ENCODE results near the gene AFF1.

The AFF1 gene, protein sequence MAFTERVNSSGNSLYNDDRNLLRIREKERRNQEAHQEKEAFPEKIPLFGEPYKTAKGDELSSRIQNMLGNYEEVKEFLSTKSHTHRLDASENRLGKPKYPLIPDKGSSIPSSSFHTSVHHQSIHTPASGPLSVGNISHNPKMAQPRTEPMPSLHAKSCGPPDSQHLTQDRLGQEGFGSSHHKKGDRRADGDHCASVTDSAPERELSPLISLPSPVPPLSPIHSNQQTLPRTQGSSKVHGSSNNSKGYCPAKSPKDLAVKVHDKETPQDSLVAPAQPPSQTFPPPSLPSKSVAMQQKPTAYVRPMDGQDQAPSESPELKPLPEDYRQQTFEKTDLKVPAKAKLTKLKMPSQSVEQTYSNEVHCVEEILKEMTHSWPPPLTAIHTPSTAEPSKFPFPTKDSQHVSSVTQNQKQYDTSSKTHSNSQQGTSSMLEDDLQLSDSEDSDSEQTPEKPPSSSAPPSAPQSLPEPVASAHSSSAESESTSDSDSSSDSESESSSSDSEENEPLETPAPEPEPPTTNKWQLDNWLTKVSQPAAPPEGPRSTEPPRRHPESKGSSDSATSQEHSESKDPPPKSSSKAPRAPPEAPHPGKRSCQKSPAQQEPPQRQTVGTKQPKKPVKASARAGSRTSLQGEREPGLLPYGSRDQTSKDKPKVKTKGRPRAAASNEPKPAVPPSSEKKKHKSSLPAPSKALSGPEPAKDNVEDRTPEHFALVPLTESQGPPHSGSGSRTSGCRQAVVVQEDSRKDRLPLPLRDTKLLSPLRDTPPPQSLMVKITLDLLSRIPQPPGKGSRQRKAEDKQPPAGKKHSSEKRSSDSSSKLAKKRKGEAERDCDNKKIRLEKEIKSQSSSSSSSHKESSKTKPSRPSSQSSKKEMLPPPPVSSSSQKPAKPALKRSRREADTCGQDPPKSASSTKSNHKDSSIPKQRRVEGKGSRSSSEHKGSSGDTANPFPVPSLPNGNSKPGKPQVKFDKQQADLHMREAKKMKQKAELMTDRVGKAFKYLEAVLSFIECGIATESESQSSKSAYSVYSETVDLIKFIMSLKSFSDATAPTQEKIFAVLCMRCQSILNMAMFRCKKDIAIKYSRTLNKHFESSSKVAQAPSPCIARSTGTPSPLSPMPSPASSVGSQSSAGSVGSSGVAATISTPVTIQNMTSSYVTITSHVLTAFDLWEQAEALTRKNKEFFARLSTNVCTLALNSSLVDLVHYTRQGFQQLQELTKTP

DNA sequence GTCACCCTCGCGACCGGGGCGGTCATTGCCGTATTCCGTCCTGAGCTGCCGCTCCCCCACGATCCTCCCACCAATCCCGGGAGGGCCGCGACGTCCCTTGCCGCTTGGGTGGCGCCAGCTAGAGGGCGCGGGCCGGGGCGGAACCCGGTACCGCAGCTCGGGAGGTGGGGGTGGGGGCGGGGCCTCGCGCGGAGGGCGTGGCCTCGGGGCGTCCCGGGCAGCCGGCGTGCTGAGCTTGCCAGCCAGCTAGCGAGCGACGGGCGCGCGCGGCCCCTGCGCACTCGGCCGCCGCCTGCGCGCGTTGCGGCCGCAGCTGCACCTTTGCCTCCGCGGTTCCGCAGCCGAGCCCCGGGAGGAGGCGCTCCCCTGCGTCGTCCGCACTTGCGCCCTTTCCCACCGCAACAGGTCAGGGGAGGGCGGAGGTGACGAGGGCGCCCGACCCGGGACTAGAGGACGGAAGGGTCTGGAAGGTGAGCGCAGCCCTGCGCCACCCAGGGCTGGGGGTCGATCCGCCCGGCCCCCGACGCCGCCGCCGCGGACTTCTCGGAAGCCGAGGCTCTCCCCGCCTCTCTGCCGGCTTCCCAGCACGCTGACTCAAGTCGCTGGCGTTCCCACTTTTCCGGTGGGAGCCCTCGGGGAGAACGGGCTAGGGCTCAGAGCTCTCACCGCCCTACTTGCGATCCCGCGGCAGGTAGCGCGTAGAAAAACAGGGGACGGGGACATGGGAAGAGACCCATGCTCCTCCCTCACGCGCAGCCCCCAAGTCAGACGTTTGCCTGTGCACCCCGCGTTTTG lies at the start of gene AFF1:
AFF1 (plus strand) TSS at position 241 of the 795 bp plus-strand sequence. CDS start 13,523 bp downstream, outside the sequence.
- DNase-seq (ENCODE audit: low read depth in 2 of 2) = peak; percentile 83

DNA sequence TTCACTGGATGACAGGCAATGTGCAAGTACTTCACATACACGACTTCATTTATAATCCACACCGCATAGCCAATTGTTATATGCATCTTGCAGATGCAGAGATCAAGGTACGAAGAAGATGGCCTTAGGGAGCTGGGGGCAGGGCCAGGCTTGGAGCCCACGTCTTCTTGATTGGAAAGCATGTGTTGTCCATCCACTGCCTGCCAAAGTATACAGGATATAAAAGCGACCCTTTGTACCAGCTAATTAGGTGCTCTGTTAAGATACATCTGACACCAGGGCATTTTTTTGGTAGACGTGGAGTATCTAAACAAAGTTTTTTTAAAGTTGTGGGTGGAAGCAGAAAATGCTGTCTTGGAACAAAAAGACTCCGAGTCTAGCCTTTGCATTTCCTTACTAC lies 44.0 kb upstream of the AFF1 start:
- no peak for DNase-seq (ENCODE audit: low read depth in 2 of 2)

DNA sequence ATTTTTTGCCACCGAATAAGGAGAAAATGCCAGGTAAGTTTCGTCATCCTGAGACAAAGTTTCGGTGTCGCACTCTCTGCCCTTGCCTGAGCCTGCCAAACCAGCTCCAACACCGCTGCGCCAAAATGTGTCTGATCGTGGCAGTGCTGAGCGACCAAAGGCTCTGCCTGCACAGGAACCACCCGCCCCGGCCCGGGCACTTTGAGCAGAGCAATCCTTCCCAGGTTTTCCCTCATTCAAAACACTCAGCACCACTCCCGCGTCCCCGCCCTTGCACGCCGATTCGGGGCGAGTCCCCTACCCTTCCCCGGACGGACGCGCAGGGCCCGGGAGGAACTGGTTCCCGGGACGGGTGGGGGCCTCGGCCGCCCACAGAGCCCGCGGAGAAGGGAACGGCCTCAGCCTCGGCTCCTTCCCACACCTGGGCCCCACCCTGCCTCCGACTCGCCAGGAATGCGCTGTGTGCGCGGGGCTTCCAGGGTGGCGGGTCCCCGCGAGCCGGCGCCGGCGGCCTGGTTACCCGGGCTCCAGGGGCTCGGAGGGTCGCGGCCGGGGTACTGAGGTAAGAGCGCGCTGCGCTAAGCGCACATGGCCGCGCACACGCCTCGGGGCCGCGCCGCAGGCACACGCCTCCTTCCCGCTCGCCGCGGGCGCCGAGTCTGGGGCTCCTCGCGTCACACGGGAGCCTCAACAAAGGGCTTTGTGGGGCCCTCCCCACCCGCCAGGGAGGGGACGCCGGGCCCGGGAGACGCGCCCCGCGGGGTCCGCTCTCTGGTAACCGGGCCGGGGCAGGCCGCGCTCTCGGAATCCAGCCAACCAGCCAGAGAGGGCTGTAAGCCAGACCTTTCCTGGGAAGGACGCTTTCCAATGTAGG lies 42.8 kb upstream of the AFF1 start, which contains the start of gene C4orf36:
C4orf36 (minus strand) TSS at position 661 of the 874 bp plus-strand sequence. CDS start 902 bp downstream, outside the sequence.
- no peak for DNase-seq (ENCODE audit: low read depth in 2 of 2)

DNA sequence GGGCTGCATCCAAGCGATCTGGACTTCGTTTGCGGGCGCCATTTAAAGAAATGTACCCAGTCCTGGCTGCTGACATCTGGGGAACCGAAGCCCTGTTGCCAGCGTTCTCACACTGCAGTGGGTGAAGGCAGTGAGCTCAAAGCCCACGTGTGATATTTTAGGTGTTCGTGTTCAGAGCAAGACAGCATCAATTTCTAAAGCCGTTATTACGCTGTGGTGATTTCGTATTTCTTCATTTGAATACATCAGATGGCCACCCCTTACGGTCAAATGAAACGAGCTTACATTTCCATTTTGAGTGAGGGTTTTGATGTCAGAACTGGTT lies 42.2 kb upstream of the AFF1 start:
- no peak for DNase-seq (ENCODE audit: low read depth in 2 of 2)

DNA sequence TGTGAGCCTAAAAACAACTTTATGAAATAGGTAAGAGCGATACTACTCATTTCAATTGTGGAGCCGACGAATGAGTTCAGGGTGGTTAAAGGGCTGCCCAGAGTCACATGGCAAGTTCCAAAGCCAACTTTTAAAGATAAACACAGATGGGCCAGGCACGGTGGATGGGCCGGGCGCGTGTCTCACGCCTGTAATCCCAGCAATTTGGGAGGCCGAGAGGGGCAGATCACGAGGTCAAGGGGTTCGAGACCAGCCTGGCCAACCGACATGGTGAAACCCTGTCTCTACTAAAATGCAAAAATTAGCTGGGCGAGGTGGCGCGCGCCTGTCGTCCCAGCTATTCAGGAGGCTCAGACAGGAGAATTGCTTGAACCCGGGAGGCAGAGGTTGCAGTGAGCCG lies 41.7 kb upstream of the AFF1 start:
- no peak for DNase-seq (ENCODE audit: low read depth in 2 of 2)

DNA sequence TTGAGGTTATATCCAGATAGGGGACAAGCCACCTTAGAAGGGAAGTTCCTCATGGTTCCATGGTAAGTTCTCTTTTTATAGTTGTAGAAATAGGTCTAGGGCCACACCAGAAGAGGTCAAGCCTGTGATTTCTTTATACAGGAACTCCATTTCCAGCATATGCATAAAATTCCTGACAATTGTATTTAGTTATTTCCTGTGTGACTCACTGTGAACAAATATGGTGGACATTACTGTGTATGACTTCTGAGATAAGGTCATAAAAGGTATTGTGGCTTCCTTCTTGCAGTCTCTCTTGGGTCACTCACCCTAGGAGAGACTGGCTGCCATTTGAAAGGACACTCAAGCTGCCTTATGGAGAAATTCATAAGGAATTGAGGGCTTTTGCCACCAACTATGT lies 40.4 kb upstream of the AFF1 start:
- DNase-seq (ENCODE audit: low read depth in 2 of 2) = no peak

DNA sequence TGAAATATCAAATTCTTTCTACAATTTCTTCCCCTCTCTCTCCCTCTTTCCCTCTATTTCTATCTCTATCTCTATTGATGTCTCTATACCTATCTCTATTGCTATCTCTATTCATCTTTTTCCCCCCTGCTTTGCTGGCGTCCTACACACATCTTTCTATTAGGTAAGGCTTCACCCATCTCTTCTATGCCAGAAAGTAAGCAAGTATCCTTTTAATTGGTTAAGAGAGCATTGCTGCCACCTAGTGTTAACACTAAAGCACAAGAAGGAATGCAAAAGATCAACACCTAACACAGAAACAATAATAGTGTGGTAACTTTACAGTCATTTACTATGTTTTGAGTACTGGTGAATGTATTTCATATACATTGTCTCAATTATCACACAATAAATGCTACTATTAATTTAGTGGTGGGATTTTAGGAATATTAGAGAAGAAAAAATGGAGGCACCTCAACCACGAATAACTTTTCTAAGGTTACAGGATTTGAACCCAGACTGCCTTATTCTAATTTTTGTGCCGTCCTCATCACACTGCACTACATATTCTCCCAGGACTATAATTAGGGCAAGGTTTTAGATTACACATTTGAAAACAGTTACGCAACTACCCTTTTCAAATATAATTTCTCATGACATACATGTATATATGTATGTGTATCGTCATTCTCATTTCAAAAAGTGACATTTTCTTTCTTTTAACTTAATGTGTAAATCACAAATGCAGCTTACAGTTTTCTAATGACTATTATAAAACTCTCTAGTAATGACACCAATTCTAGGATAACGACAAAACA lies 38.9 kb upstream of the AFF1 start:
- DNase-seq (ENCODE audit: low read depth in 2 of 2) = no peak

DNA sequence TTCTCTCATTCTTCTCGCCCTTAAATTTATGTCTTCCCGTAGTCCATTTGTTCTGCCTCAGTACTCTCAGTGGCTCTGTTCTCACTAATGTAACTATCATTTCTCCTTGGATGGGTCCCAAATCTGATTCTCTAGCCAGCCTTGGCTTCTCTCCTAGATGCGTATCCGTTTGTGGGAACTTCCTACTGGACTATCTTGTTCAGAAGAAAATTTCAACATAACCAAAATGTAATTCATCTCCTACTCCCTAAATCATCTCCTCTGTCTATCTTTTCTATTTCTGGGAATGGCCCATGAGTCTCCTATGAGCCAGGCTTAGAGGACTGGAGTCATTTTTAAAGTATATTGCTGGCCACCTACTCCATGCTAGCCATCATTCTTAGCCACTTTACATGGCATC lies 38.2 kb upstream of the AFF1 start:
- DNase-seq (ENCODE audit: low read depth in 2 of 2) = no peak

DNA sequence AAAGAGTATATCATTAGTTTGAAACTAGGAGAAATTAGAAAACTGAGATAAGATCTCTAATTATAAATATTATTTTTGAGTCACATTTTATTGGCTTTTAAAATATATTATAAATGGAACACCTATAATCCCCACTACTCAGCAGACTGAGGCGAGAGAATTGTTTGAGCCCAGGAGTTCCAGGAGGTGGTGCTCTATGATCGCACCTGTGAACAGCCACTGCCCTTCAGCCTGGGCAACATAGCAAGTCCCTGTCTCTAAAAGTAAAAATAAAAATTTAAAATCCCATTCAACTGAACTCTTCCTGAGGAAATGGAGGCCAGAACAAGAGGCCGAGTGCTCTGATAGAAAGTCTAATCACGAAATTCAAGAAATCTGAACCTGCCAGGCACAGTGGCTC lies 36.2 kb upstream of the AFF1 start:
- DNase-seq (ENCODE audit: low read depth in 2 of 2) = no peak

DNA sequence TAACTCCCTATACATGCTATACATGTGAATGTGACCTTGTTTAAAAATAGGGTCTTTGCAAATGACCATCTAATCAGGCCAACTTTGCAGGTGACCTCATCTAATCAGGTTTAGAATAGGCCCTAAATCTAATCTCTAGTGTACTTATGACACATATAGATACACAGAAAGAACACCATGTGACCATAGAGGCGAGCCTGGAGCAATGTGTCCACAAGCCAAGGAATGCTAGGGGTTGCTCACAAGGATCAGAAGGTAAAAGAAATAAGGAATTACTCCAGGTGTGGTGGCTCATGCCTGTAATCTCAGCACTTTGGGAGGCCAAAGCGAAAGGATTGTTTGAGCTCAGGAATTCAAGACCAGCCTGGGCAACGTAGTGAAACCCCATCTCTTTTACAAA lies 32.9 kb upstream of the AFF1 start:
- no peak for DNase-seq (ENCODE audit: low read depth in 2 of 2)

DNA sequence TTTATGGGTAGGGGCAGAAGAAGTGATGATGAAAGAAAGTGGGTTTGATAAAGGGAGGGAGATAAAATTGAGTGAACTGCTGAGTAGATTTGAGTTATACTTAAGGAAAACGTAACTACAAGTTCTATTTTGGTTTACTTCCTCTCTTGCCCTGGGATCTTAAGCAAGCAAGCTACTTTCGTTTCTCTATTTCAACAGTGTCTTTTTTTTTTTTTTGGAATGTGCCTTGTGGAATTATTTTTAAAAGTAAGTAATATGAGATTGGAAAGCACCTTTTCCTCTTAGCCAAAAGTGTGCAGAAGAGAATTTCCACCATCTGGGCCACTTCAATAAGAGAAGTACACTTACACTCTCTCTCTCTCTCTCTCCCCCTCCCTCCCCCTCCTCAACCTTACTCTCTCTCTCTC lies 26.6 kb upstream of the AFF1 start:
- DNase-seq (ENCODE audit: low read depth in 2 of 2) = no peak

DNA sequence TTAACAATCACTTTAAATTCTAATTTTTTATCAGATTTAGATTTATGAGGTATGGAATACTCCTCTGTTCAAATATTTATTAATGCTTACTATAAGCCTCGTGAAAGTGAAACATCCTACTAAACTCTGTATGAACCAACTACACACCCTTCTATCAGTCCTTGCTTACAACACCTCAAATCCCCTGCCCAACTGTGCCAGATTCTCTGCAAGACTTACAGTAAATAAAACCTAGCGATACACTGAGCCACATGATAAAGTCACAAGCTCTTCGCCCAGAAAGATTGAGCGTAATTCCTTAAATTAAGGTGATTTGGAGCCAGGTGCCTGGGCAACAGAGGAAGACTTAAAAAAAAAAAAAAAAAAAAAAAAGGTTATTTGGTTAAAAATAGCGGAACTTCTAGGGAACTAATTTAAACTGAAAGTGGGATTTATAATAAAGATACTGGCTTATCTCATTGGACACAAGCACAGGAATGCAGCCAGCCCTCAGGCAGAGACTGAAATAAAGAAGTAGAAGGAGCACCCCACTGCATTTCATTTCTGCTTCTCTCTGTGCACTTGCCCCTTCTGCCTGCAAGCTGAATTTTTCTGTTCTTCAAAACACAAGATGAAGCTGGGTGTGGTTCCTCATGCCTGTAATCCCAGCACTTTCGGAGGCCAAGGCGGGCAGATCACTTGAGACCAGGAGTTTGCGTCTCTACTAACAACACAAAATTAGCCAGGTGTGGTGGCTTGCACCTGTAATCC lies 25.1 kb upstream of the AFF1 start:
- DNase-seq (ENCODE audit: low read depth in 2 of 2) = no peak

DNA sequence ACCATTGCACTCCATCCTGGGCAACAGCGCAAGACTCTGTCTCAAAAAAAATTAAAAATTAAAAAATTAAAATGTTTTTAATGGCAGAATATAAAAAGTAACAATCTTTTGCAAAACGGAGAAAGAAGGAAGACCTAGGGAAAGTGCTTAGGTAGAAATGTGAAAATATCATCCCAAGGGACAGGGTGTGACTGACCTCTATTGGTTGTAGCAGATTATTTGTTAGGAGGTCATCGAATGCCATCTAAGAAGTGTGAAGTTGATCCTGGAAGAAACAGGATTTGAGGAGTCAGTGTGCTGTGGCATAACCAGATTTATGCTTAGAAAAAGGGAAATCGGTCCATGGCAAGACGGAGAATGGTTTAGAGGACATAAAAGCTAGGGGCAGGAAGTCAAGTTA lies 24.4 kb upstream of the AFF1 start:
- no peak for DNase-seq (ENCODE audit: low read depth in 2 of 2)

DNA sequence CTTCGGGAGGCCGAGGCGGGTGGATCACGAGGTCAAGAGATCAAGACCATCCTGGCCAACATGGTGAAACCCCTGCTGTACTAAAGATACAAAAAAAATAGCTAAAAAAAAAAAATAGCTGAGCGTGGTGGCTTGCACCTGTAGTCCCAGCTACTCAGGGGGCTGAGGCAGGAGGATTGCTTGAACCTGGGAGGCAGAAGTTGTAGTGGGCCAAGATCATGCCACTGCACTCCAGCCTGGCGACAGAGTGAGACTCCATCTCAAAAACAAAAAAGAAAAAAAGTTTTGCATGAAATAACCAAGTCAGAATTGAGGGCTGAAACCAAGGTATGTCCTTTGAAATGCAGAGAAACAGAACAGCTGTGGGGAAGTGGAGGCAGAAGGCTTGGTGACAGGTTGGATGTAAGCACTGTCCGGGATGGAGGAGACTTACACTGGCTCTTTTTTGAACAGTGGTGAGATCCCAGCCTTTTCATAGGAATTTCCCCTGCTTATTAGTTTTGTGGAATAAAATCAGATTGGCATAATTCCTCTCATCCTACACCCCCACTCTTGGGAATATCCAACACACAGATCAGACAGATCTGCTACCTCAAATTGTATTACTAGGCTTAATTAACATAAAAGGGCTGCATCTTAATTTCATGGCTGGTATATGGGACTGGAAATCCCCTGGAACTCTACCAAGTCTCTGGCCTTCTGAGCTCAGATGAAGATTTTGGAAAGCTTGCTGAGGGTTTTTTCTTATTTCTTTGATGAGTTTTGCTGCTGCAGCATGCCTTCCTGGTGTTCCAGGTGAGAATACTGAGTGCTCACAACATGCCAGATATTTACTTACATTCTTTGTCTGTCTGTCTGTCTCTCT lies 23.8 kb upstream of the AFF1 start:
- no peak for DNase-seq (ENCODE audit: low read depth in 2 of 2)

DNA sequence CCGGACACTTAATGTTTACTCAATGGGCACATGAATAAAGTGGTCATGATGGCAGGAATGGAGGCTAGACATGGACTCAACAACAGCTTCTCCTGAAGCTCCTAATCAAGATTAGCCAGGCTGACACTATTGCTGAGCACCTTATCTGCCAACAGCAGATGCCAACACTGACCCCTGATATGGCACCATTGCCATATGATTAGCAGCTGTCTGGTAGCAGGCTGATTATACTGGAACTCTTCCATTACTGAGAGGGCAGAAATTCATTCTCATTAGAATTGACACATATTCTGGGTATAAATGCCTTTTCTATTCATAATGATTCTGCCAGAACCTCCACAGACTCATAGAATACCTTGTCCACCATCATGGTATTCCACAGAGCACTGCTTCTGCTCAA lies 18.4 kb upstream of the AFF1 start:
- DNase-seq (ENCODE audit: low read depth in 2 of 2) = no peak

DNA sequence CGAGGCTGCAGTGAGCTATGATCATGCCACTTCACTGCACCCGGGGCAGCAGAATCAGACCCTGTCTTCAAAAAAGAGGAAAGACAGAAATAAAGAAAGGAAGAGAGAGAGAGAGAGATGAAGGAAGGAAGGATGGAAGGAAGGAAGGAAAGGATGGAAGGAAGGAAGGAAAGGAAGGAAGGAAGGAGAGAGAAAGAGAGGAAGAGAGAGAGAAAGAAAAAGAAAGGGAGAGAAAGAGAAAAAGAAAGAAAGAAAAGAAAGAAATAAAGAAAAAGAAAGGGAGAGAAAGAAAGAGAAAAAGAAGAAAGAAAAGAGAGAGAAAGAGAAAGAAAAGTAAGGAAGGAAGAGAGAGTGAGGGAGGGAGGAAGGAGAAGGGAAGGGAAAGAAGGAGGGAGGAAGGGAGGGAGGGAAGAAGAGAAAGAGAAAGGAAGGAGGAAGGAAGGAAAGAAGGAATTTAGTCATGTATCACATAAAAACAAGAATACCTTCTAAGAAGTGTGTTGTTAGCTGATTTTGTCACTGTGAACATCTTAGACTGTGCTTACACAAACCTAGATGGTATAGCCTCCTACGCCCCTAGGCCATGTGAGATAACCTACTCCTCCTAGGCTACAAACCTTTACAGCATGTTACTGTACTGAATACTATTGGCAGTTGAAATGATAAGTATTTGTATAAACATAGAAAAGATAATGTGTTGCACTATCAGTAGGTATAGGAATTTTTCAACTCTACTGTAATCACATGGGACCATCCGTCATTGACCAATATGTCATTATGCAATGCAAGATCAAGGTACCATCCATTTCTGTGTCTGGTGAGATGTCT lies 17.4 kb upstream of the AFF1 start:
- no peak for DNase-seq (ENCODE audit: low read depth in 2 of 2)

DNA sequence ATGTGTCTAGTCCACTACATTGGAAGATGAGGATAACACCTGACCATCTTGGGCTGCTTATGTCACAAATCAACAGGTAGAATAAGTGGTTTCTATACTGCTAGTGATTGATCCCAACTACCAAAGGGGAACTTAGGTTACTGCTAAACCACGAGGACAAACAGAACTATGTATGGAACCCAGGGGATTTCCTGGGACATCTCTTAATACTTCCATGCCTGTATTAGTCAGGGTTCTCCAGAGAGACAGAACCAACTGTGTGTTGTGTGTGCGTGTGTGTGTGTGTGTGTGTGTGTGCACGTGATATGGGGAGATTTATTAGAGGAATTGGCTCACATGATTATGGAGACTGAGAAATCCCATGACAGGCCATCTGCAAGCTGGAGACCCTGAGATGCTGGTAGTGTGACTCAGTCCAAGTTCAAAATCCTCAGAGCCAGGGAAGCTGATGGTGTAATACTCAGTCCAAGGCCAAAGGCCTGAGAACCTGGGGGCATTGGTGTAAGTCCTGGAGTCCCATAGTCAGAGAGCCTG lies 16.2 kb upstream of the AFF1 start:
- no peak for DNase-seq (ENCODE audit: low read depth in 2 of 2)

Measured in stimulated activated CD4-positive, alpha-beta T cell treated with anti-CD3 and anti-CD28 coated beads, Interleukin-15, amount 100 ng/mL, for 48 hours (primary cell).